ENCODE measurements around the gene VEGFB.
A peak's percentile ranks its signal among the peaks of the same experiment; 100 is the strongest.

The VEGFB gene

DNA sequence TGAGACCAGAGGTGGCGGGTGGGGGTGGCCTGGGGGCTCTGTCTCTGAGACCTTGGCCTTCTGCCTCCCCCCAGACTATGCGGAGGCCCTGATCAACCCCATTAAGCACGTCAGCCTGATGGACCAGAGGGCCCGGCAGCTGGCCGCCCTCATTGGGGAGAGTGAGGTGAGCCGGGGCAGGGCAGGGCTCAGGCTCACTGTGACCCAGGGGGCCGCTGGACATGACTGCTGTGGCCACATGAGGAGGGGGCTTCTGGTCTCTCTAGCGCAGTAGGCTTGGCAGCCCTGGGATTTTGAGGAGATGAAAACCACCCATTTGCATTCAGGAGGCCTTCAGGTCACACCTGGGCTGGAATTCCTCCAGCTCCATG lies 29.5 kb downstream of the VEGFB start:
- H3K9ac ChIP-seq (ENCODE audit: low read length) = no peak overlapping the region
- no peak overlapping the region for H3K27ac ChIP-seq (ENCODE audit: low read depth, low read length)
- peaks cover 35% of the 10 kb centered on the region for H3K36me3 ChIP-seq (ENCODE audit: control insufficient read depth, insufficient read depth, low read length)
- no peak overlapping the region for H3K4me3 ChIP-seq (ENCODE audit: low read length)
- H3K27me3 ChIP-seq (ENCODE audit: control insufficient read depth, insufficient read depth, low read length) = peaks cover under 1% of the 10 kb centered on the region
- H3K4me1 ChIP-seq (ENCODE audit: control insufficient read depth, insufficient read depth, low read length) = peaks cover 8% of the 10 kb centered on the region

DNA sequence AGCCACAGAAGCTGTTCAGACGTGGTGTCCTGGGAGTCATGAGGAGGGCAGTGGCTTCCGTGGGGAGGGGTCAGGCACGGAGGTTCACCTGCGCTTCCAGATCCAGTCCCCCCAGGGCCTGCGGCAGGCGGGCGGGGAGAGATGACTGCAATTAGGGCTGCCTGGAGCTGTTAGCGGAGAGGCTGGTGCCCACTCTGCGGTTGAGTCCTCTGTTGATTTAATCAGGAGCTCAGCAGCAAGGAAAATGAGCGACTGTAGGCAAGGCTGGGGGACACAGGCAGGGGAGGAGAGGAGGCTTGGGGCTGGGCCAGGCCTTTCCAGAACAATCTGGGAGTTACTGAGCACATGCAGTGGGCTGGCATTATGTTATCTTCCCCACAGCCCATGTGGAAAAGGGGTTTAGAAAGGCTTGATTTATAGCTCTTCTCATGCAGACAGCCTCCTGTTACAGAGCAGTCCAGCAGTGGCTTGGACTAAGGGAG lies 30.0 kb downstream of the VEGFB start:
- Histone ChIP-seq H3K27me3 (ENCODE audit: control insufficient read depth, insufficient read depth, low read length) (peaks cover 2% of the 10 kb centered on the region), H3K9ac (ENCODE audit: low read length) (no peak overlapping the region), H3K4me1 (ENCODE audit: control insufficient read depth, insufficient read depth, low read length) (peaks cover 9% of the 10 kb centered on the region), H3K4me3 (ENCODE audit: low read length) (no peak overlapping the region), H3K36me3 (ENCODE audit: control insufficient read depth, insufficient read depth, low read length) (peaks cover 32% of the 10 kb centered on the region), H3K27ac (ENCODE audit: low read depth, low read length) (no peak overlapping the region)

DNA sequence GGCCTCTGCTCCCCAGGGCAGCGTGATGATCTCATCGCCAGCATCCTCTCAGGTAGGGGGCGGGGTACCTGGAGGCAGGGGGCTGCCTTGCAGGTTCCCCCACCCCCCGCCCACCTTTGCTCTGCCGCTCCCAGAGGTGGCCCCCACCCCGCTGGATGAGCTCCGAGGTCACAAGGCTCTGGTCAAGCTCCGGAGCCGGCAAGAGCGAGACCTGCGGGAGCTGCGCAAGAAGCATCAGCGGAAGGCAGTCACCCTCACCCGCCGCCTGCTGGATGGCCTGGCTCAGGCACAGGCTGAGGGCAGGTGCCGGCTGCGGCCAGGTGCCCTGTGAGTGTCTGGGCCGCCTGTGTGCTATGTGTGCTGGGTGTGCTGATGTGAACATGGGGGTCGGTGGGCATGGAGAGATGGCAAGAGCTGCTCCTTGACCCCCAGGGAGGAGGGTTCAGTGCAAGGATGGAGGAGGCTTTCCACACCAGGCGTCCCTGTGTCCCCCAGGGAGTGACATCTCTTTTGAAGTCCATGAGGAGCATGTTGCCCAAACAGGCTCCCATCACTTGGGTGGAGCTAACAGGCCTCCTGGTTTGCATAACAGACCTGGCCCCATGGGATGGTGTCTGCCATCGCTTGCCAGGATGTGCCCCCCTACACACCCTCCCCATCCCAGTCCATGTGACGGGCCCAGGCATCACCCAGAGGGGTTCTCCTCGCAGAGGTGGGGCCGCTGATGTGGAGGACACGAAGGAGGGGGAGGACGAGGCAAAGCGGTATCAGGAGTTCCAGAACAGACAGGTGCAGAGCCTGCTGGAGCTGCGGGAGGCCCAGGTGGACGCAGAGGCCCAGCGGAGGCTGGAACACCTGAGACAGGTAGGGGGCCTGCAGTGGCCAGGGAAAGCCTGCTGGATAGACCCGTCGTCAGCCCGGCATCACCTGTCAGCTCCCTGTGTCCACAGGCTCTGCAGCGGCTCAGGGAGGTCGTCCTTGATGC lies 31.1 kb downstream of the VEGFB start:
- H3K9ac ChIP-seq (ENCODE audit: low read length) = no peak overlapping the region
- H3K4me1 ChIP-seq (ENCODE audit: control insufficient read depth, insufficient read depth, low read length) = peaks cover 9% of the 10 kb centered on the region
- no peak overlapping the region for H3K4me3 ChIP-seq (ENCODE audit: low read length)
- H3K27me3 ChIP-seq (ENCODE audit: control insufficient read depth, insufficient read depth, low read length) = peaks cover 2% of the 10 kb centered on the region
- peaks cover 22% of the 10 kb centered on the region for H3K36me3 ChIP-seq (ENCODE audit: control insufficient read depth, insufficient read depth, low read length)
- no peak overlapping the region for H3K27ac ChIP-seq (ENCODE audit: low read depth, low read length)

DNA sequence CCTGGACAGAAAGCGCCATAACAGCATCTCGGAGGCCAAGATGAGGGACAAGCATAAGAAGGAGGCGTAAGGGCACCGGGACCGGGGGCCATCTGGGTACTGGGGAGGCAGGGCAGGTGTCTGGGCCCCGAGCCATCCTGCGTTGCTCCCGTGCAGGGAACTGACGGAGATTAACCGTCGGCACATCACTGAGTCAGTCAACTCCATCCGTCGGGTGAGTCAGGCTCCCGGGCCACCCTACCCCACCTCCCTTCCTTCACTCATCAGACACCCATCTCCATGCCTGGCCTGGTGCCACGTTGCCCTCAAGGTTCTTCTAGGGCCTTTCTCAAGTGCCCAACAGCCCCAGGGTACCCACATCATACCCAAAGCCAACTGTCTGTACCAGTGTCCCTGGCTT lies 32.0 kb downstream of the VEGFB start:
- Histone ChIP-seq H3K4me1 (ENCODE audit: control insufficient read depth, insufficient read depth, low read length) (peaks cover 9% of the 10 kb centered on the region), H3K27me3 (ENCODE audit: control insufficient read depth, insufficient read depth, low read length) (peaks cover 2% of the 10 kb centered on the region), H3K27ac (ENCODE audit: low read depth, low read length) (no peak overlapping the region), H3K36me3 (ENCODE audit: control insufficient read depth, insufficient read depth, low read length) (peaks cover 22% of the 10 kb centered on the region), H3K9ac (ENCODE audit: low read length) (no peak overlapping the region), H3K4me3 (ENCODE audit: low read length) (no peak overlapping the region)

DNA sequence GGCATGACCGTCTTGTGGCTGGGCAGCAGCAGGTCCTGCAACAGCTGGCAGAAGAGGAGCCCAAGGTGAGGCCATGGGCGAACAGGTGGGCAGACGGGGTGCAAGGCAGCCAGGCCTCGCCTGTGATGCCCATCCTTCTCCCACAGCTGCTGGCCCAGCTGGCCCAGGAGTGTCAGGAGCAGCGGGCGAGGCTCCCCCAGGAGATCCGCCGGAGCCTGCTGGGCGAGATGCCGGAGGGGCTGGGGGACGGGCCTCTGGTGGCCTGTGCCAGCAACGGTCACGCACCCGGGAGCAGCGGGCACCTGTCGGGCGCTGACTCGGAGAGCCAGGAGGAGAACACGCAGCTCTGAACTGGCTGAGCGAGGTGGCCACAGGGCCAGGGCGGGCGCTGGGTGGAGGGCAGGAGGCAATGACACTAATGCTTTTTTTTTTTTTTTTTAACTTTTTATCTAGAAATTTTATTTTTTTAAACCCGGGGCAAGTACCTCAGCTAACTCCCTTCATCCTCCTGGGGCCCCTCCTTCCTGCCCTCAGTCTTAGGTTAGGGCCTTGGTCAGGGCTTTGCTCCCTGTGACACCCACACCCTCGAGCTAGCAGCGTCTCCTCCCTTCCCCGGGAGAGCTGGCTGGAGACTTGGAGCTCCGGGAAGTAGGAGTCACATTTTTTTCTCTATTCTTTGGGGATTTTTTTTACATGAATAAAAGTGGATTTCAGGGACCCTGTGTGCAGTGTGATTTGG lies 33.0 kb downstream of the VEGFB start:
- peaks cover 2% of the 10 kb centered on the region for H3K27me3 ChIP-seq (ENCODE audit: control insufficient read depth, insufficient read depth, low read length)
- H3K36me3 ChIP-seq (ENCODE audit: control insufficient read depth, insufficient read depth, low read length) = peaks cover 22% of the 10 kb centered on the region
- H3K4me3 ChIP-seq (ENCODE audit: low read length) = no peak overlapping the region
- peak overlapping the region; percentile 14 for H3K27ac ChIP-seq (ENCODE audit: low read depth, low read length)
- H3K9ac ChIP-seq (ENCODE audit: low read length) = no peak overlapping the region
- H3K4me1 ChIP-seq (ENCODE audit: control insufficient read depth, insufficient read depth, low read length) = peaks cover 13% of the 10 kb centered on the region

DNA sequence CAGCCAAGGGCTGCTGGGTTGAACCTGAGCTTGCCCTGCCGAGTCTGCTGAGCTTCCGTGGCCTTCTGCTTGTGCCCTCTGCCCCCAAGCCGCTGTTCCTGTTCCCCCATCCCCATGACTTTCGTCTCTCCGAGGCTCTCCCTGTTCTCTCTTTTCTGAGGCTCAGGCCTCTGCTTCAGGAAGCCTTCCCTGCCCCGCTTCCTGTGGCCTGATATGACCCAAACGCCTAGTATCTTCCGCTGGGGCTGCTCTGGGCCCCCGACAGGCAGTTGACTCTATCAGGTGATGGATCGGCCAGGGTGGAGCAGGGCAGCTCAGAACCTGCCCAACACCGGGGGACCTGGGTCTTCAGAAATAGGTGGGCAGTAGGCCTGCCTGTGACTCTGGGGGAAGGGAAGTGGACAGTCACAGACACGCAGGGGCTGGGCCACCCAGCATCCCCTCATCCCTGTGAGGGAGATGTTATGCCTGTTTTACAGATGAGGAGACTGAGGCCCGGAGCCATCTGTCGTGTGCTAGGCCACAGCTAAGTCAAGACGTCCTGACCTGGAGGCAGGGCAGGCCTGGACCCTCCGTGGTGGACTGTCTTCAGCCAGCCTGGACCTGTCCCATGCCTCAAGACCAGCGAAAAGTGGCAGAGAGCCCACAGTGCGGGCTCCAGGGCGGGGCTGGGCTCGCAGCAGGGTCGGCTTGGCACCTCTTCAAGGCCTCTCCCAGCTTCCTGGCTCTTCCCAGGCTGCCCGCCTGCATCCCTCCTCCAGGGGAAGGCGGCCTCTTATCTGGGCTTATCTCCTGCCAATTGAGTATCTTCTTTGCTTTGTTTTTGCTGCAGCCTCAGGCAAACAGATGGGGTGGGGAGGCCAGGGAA lies 33.9 kb downstream of the VEGFB start:
- Histone ChIP-seq H3K27ac (ENCODE audit: low read depth, low read length) (peak overlapping the region; percentile 96), H3K9ac (ENCODE audit: low read length) (peak overlapping the region; percentile 50), H3K36me3 (ENCODE audit: control insufficient read depth, insufficient read depth, low read length) (peaks cover 17% of the 10 kb centered on the region), H3K4me3 (ENCODE audit: low read length) (peak overlapping the region; percentile 83), H3K27me3 (ENCODE audit: control insufficient read depth, insufficient read depth, low read length) (peaks cover 2% of the 10 kb centered on the region), H3K4me1 (ENCODE audit: control insufficient read depth, insufficient read depth, low read length) (peaks cover 13% of the 10 kb centered on the region)

DNA sequence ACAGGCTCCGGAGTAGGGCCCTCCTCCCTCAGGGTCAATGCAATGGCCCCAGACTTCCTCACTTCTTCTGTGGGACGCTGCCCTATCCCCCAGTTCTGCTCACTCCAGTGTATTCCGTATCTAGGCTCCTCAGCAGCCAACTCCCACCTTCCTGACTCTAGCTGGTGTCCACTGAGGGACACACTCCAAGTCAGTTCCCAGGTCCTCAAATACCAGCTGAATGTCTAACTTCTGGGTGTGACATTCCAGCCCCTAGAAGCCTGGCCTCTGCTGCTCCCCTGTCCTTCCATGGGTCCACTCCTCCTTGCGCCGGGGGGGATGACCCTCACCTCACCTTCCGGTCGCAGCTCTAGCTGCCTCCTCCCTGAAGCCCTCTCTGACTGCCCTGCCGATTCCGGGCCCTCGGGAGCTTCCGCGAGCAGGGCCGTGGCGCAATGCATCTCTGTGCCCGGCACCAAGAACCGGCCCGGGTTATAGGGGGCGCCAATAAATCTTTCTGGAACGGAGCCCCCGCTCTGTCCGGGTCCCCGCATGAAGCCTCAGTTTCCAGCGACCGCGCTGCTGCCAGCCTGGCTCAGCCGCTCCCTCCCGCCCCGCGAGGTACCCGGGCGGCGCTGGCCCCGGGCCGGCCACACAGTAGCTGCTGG lies 34.6 kb downstream of the VEGFB start:
- peaks cover 15% of the 10 kb centered on the region for H3K36me3 ChIP-seq (ENCODE audit: control insufficient read depth, insufficient read depth, low read length)
- peaks cover 13% of the 10 kb centered on the region for H3K4me1 ChIP-seq (ENCODE audit: control insufficient read depth, insufficient read depth, low read length)
- peak overlapping the region; percentile 16 for H3K9ac ChIP-seq (ENCODE audit: low read length)
- H3K4me3 ChIP-seq (ENCODE audit: low read length) = peak overlapping the region; percentile 83
- peak overlapping the region; percentile 96 for H3K27ac ChIP-seq (ENCODE audit: low read depth, low read length)
- H3K27me3 ChIP-seq (ENCODE audit: control insufficient read depth, insufficient read depth, low read length) = peaks cover 2% of the 10 kb centered on the region

DNA sequence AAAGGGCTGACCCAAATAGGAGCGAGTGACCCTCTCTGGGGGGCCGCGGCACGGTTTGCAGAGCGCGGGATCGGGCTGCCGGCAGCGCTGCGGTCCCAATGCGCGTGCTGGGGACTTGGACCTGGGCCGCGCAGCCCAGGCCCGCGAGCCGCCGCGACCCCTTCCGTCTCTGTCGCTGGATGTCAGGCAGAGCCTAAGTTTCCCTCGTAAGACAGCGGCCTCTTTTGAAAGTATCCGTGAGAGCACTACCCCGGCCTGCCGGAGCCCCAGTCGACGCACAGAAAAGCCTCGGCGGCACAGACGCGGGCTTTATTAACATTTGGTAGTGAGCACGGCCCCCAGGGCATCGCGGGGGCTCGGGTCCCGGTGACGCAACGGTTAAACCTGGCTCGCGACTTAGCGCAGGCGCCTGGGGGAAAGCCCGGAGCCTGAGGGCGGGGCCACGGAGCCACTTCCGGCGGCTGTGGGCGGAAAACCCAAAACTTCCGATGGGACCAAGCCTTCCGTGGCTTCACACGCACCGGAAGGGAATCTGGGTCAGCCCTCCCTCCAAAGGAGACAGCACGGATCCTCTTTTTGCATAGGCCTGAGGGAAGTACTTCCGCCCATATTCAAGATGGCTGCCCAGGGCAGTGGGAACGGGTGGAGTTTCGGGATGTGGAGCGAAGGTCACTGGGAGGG lies 35.3 kb downstream of the VEGFB start:
- Histone ChIP-seq H3K27me3 (ENCODE audit: control insufficient read depth, insufficient read depth, low read length) (peaks cover 2% of the 10 kb centered on the region), H3K27ac (ENCODE audit: low read depth, low read length) (peak overlapping the region; percentile 96), H3K9ac (ENCODE audit: low read length) (peak overlapping the region; percentile 84), H3K4me3 (ENCODE audit: low read length) (peak overlapping the region; percentile 97), H3K36me3 (ENCODE audit: control insufficient read depth, insufficient read depth, low read length) (peaks cover 10% of the 10 kb centered on the region), H3K4me1 (ENCODE audit: control insufficient read depth, insufficient read depth, low read length) (peaks cover 13% of the 10 kb centered on the region)

DNA sequence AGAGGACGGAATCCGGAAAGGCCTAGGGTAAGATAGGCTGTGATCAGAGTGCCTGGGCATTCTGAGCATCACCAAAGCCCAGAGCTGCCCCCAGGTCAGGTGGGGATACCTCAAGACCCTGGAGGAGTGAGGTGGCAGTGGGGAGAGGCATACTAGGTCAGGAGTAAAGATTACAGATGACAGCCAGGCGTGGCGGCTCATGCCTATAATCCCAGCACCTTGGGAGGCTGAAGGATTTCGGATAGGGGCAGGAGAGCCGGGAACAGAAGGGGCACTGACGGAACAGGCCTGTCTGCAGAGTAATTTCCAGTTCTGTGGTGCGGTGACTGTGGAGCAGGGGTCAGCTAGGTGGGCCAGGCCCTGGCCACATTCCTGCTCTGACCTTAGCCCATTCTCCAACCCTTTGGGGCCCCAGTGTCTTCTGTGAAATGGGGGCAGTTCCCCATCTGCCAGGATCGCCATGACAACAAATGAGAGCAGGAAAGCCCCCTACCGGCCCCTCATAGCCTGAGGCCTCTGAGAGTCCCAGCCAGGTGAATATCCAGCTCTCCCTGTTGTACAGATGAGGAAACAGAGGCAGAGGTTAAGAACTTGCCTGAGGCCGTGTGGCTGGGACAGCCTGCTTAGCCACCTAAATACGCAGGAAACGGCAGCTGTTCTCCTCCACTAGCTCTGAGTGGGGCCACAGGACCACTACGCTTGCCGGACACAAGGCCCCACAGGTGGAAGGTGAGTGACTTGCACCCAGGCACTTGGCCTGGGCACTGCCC lies 40.8 kb downstream of the VEGFB start:
- H3K36me3 ChIP-seq (ENCODE audit: control insufficient read depth, insufficient read depth, low read length) = peaks cover 7% of the 10 kb centered on the region
- H3K27ac ChIP-seq (ENCODE audit: low read depth, low read length) = no peak overlapping the region
- H3K4me1 ChIP-seq (ENCODE audit: control insufficient read depth, insufficient read depth, low read length) = peaks cover 4% of the 10 kb centered on the region
- H3K4me3 ChIP-seq (ENCODE audit: low read length) = no peak overlapping the region
- peak overlapping the region; percentile 6 for H3K9ac ChIP-seq (ENCODE audit: low read length)
- H3K27me3 ChIP-seq (ENCODE audit: control insufficient read depth, insufficient read depth, low read length) = no peaks in the 10 kb centered on the region

DNA sequence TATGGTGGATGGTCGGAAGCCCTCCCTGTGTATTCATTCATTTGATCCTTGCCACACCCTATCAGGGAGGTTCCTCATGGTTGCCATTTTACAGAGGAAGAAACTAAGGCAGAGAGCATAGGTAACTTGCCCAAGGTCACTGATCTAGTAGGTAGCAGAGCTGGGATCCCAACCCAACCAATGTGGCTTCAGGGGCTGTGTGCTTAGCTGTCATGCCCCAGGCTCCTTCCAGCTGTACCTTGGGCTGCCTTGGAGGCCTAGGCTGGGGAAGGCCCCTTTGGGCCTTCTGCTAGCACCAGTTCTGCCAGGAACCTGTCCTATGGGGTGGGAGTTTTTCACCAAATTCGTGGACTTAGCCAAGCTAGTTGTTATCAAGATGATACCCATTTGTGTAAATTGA lies 41.5 kb downstream of the VEGFB start:
- Histone ChIP-seq H3K9ac (ENCODE audit: low read length) (no peak overlapping the region), H3K4me1 (ENCODE audit: control insufficient read depth, insufficient read depth, low read length) (peaks cover 4% of the 10 kb centered on the region), H3K27me3 (ENCODE audit: control insufficient read depth, insufficient read depth, low read length) (no peaks in the 10 kb centered on the region), H3K27ac (ENCODE audit: low read depth, low read length) (no peak overlapping the region), H3K36me3 (ENCODE audit: control insufficient read depth, insufficient read depth, low read length) (peaks cover 7% of the 10 kb centered on the region), H3K4me3 (ENCODE audit: low read length) (no peak overlapping the region)
